Activated naive CD8-positive, alpha-beta T cell treated with anti-CD3 and anti-CD28 coated beads, Interleukin-2, amount 50 U/mL, for 16 hours (primary cell): ENCODE results near the gene MYBPC2.
"Not testable (repeated sequence)": the region's sequence is repeated elsewhere in the genome, so short reads cannot be mapped to it uniquely, and the experiment has no call there.

Source experiments
- DNase-seq: peaks from one replicate; pipeline ENCODE4 v3.0.0-alpha.2; 2020; ENCODE audit warnings: low read depth, low spot score

Gene MYBPC2

DNA sequence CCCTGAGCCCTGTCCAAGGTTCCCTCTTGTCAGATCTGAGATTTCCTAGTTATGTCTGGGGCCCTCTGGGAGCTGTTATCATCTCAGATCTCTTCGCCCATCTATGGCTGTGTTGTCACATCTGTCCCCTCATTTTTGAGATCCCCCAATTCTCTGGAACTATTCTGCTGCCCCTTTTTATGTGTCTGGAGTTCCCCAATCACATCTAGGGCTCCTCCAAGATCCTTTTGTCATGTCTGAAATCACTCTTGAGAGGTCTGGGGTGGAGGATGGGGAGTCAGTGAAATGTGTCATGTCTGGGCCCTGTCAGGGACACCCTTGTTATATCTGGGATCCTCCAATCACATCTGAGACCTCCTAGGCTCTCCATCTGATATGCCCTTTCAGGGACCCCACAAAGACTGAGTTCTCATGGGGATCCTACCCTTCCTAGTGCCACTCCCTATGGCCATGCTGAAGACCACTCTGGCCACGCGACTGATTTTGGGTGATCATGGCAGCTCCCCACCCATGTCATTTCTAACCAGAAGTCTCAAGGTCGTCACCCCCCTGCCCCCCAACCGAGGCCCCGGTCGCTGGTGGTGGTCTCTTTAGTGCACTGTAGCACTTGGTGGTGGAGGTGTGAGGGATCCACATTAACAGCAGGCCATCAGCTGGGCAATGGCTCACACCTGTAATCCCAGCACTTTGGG lies 3.8 kb upstream of the MYBPC2 start:
- no peak for DNase-seq

DNA sequence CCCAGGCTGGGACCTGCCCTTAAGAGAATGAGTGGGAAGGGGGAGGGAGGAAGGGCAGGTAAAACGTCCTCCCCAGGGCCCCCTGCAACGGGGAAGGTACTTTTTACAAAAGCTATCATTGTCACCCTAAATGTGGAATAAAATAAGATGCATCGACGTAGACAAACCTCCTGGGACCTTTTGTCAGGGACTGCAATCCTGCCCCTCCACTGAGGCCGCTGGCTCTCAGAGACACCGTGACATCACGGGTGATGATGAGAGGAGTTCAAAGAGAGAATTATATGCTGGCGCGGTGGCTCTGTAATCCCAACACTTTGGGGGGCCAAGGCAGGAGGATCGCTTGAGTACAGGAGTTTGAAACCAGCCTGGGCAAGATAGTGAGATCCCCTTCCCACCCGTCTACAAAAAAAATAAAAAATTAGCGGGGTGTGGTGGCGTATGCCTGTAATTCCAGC lies 1.8 kb upstream of the MYBPC2 start:
- no peak for DNase-seq

GRCh38 chr19:50431343-50432220 lies 1.1 kb upstream of the MYBPC2 start:
- DNase-seq, result peak; percentile 54

GRCh38 chr19:50433201-50434180 lies 799 bp downstream of the MYBPC2 start:
- DNase-seq, result no peak

- DNase-seq, result no peak
Observed at GRCh38 chr19:50434525-50434924, 1.8 kb downstream of the MYBPC2 start.

DNA sequence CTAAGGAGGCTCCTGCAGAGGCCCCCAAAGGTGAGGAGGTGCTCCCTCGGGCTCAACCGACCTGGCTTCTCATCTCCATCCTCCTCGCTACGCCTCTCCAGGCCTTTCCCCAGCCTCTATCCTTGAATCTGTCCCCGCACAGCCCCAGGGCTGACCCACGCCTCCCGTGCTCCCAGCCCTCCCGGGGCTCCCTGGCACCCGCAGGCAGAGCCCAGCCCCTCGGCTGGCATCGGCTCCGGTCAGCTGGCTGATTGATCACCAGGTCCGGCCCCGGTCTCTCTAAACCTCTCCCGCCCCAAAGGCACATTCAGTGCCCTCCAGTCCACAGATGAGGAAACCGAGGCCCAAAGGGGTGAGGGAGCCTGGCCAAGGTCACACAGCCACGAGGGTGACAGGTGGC lies 2.5 kb downstream of the MYBPC2 start:
- no peak for DNase-seq

DNA sequence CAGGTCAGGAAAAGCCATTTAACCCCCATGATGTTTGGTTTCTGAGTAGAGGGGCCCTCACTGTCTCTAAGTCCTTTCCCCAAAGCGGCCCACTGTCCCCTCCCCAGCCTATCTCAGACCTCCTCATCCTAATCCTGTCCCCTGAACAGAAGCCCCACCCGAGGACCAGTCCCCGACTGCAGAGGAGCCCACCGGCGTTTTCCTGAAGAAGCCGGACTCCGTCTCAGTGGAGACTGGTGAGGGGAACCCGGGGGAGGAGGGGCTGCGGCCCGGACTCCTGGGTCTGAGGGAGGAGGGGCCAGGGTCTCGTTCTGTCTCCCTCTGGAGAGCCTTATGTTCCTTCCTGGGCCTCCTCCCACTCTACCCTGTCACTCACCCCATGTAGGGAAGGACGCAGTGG lies 2.9 kb downstream of the MYBPC2 start:
- DNase-seq, result no peak

- no peak for DNase-seq
Observed at GRCh38 chr19:50437862-50438449, 5.3 kb downstream of the MYBPC2 start.

DNA sequence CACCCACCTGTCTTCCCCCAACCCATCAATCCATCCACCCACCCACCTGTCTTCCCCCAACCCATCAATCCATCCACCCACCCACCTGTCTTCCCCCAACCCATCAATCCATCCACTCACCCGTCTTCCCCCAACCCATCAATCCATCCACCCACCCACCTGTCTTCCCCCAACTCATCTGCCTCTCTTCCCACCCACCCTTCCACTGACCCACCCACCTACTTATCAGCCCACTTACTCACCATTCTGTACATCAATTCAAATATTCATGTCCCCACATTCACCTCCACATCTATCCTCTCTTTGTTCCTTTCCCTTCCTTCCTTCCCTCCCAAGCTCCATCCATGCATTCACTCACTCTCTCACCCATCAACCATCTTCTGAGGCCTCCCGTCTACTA lies 6.4 kb downstream of the MYBPC2 start:
- not testable (repeated sequence) for DNase-seq

- no peak for DNase-seq
Observed at GRCh38 chr19:50444059-50444458, 11.4 kb downstream of the MYBPC2 start.

DNA sequence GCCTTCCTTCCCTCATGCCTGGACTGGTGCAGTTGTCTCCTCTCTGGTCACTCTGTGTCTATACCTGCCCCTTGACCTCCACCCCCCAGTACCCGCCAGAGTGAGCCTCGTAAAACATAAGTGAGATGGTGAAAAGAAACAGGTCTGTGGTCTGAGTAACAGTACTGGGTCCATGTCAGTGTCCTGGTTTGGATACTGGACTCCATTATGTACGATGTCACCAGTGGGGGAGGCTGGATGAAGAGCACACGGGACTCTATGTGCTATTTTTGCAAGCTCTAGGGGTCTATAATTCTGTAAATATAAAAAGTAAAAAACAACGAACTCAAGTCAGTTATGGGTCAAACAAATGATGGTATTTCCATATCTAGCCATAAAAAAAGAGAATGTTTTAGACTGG lies 14.4 kb downstream of the MYBPC2 start:
- DNase-seq, result no peak

GRCh38 chr19:50447750-50448149 lies 15.1 kb downstream of the MYBPC2 start:
- no peak for DNase-seq

- DNase-seq, result no peak
Observed at GRCh38 chr19:50449236-50449899, 16.7 kb downstream of the MYBPC2 start.

GRCh38 chr19:50450369-50451222 lies 17.9 kb downstream of the MYBPC2 start:
- DNase-seq, result no peak

DNA sequence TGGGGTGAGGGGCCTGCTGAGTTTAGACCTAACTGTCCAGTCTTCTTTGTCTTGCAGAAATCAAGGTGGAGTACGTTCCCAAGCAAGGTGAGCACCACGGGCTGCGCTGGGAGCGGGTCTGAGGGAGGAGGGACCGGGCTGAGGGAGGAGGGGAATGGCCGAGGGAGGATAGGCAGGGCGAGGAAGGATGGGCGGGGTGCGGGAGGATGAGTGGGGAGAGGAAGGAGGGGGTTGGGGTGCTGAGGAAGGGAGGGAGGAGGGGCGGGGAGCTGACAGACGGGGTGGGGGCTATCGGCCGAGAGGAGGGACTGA lies 18.5 kb downstream of the MYBPC2 start:
- no peak for DNase-seq

GRCh38 chr19:50453243-50453642 lies 20.6 kb downstream of the MYBPC2 start:
- no peak for DNase-seq

- no peak for DNase-seq
Observed at GRCh38 chr19:50455992-50456391, 23.3 kb downstream of the MYBPC2 start.

DNA sequence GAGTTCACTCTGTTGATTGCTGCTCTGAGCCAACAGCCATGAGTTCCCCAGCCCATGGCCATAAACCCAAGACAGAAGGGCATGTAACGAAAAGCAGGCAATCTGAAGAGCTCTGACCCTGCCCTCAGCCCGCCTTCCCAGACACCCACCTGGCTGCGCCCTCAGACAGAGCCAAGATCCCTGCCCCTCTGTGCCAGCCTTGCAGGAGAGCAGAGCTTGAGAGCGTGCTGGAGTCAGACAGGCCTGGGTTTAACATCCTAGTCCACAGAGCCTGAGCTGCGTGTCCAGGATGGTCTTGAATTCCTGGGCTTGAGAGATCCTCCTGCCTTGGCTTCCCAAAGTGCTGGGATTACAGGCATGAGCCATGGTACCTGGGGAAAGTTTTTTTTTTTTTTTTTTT lies 24.6 kb downstream of the MYBPC2 start:
- no peak for DNase-seq

DNA sequence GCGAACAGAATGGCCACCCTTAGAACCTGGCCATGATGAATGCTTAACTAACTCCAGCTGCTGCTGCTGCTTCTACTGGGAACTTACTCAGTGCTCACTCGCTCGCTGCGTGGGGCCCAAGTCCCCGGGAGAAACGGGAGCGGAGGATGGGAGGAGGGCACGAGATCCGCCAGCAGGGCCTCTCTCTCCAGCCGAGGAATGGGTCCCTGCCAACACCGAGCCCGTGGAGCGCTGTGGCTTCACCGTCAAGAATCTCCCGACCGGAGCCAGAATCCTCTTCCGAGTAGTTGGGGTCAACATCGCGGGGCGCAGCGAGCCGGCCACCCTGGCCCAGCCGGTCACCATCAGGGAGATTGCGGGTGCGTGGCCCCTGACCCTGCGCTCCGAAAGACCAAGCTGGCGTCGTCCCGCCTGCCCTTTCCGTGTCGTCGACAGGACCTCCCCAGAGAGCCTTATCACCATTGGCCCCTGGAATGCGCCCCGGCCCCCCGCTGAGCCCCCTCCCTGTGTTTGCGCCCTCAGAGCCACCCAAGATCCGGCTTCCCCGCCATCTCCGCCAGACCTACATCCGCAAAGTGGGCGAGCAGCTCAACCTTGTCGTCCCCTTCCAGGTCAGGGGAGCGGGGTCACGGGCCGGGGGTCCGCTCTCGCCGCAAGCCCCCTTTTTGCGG lies 25.8 kb downstream of the MYBPC2 start:
- no peak for DNase-seq

- no peak for DNase-seq
Observed at GRCh38 chr19:50459067-50459456, 26.4 kb downstream of the MYBPC2 start.
